H1 (cell line): Measurements from ENCODE around the gene PPP1R3G. TPM values are rescaled to one million over a fixed set of nuclear protein-coding genes. Genes with fewer than 3 reads are reported as not detected.

Source experiments
- CTCF ChIA-PET: fragments of 300-600 bp; sonication (Branson Sonifier 250); formaldehyde crosslinking; loops from one replicate; lab custom pipeline; 2021; ENCODE audit not compliant: partially characterized antibody; lab: Charles Lee
- POLR2A ChIA-PET: fragments of 300-600 bp; sonication (Branson Sonifier 250); formaldehyde crosslinking; loops from one replicate; lab custom pipeline; 2021; ENCODE audit warnings: inconsistent platforms; ENCODE audit not compliant: partially characterized antibody; lab: Charles Lee
- DNase-seq, 2 experiments: peaks; one replicate each; pipeline versions ENCODE4 v3.0.0 to v3.0.0-alpha.2; 2010 to 2022; ENCODE audit warnings: low spot score in 2 of 2, low read depth in 1 of 2, mixed read lengths in 1 of 2
- FAIRE-seq: peaks from 2 replicates; lab custom pipeline; 2011; peaks lifted over from hg19 to GRCh38; lab: Jason Lieb, UNC
- H2AFZ ChIP-seq: 2 replicates; pipeline ENCODE4 v1.8.1; 2012; ENCODE audit warnings: low read length, inconsistent platforms
- H2AK5ac ChIP-seq: 2 replicates; pipeline ENCODE4 v1.6.1; 2013; ENCODE audit warnings: low read depth, low read length
- H2BK120ac ChIP-seq: replicated peaks from 2 replicates; pipeline ENCODE3; 2013; ENCODE audit warnings: low read depth, low read length, inconsistent platforms
- H2BK12ac ChIP-seq: 2 replicates; pipeline ENCODE4 v1.6.1; 2013; ENCODE audit warnings: low read depth, low read length
- H2BK15ac ChIP-seq: 2 replicates; pipeline ENCODE4 v1.6.1; 2013; ENCODE audit warnings: low read length
- H2BK20ac ChIP-seq: 2 replicates; pipeline ENCODE4 v1.6.1; 2013; ENCODE audit warnings: low read length
- H2BK5ac ChIP-seq: 2 replicates; pipeline ENCODE4 v1.6.1; 2013; ENCODE audit warnings: low read depth, low read length
- H3K14ac ChIP-seq: 2 replicates; pipeline ENCODE4 v1.6.1; 2013; ENCODE audit warnings: inconsistent platforms; ENCODE audit not compliant: insufficient read length
- H3K18ac ChIP-seq: 2 replicates; pipeline ENCODE4 v1.6.1; 2013; ENCODE audit warnings: low read length; ENCODE audit errors: extremely low read depth
- H3K23ac ChIP-seq: 2 replicates; pipeline ENCODE4 v1.6.1; 2013; ENCODE audit warnings: inconsistent platforms; ENCODE audit not compliant: insufficient read length
- H3K23me2 ChIP-seq: 2 replicates; pipeline ENCODE4 v1.6.1; 2013; ENCODE audit warnings: low read depth, low read length
- H3K27ac ChIP-seq: 2 replicates; pipeline ENCODE4 v1.6.1; 2011; ENCODE audit warnings: low read depth, low read length, inconsistent platforms
- H3K27me3 ChIP-seq, 4 experiments: replicated peaks in 1 of 4; 1 replicate in 1 of 4; 2 replicates in 3 of 4; pipeline versions ENCODE4 v1.6.1 to v1.8.1; 2011 to 2013; ENCODE audit warnings: low read length in 3 of 4, mild to moderate bottlenecking in 3 of 4, inconsistent platforms in 2 of 4, mixed read lengths in 2 of 4, moderate library complexity in 1 of 4; ENCODE audit not compliant: control insufficient read depth in 3 of 4, insufficient read depth in 3 of 4; ENCODE audit errors: extremely low read depth in 1 of 4
- H3K36me3 ChIP-seq, 4 experiments: 2 replicates each; pipeline versions ENCODE4 v1.6.1 to v1.8.1; 2011 to 2013; ENCODE audit warnings: mild to moderate bottlenecking in 4 of 4, low read length in 3 of 4, moderate library complexity in 2 of 4, control low read depth in 1 of 4, inconsistent platforms in 1 of 4; ENCODE audit not compliant: insufficient read depth in 4 of 4, control insufficient read depth in 2 of 4
- H3K4ac ChIP-seq: replicated peaks from 2 replicates; pipeline ENCODE3; 2013; ENCODE audit warnings: low read length, low read depth, mixed read lengths, inconsistent platforms; ENCODE audit not compliant: insufficient read length
- H3K4me1 ChIP-seq, 4 experiments: replicated peaks in 1 of 4; 1 replicate in 1 of 4; 2 replicates in 3 of 4; pipeline versions ENCODE4 v1.6.1 to v1.8.1; 2011 to 2013; ENCODE audit warnings: low read length in 3 of 4, inconsistent platforms in 2 of 4, mixed read lengths in 1 of 4; ENCODE audit not compliant: insufficient read depth in 4 of 4, control insufficient read depth in 3 of 4
- H3K4me2 ChIP-seq, 2 experiments: 2 replicates each; pipeline versions ENCODE4 v1.6.1 to v1.8.1; 2011 to 2013; ENCODE audit warnings: low read depth in 2 of 2, low read length in 2 of 2, control low read depth in 1 of 2, inconsistent platforms in 1 of 2, mild to moderate bottlenecking in 1 of 2; ENCODE audit not compliant: insufficient read depth in 1 of 2
- H3K4me3 ChIP-seq, 4 experiments: fragments of 200-600, 300-600 bp in 1 of 4; sonication (generic), shearing (Covaris generic), sonication (Bioruptor Twin) in 1 of 4; 2 replicates each; pipeline versions ENCODE4 v1.5.1 to v1.8.1; 2011 to 2016; ENCODE audit warnings: low read length in 4 of 4, low read depth in 3 of 4, control low read depth in 2 of 4, inconsistent platforms in 2 of 4, mild to moderate bottlenecking in 2 of 4, mixed read lengths in 1 of 4, moderate library complexity in 1 of 4; ENCODE audit not compliant: insufficient read depth in 2 of 4; ENCODE audit errors: extremely low read depth in 1 of 4
- H3K56ac ChIP-seq: replicated peaks from 2 replicates; pipeline ENCODE3; 2013; ENCODE audit warnings: low read depth, mild to moderate bottlenecking, mixed read lengths, low read length, inconsistent platforms; ENCODE audit not compliant: insufficient read length
- H3K79me1 ChIP-seq: 2 replicates; pipeline ENCODE4 v1.6.1; 2013; ENCODE audit warnings: low read depth, low read length, control low read depth
- H3K79me2 ChIP-seq, 2 experiments: 2 replicates each; pipeline versions ENCODE4 v1.6.1 to v1.8.1; 2012 to 2013; ENCODE audit warnings: low read length in 2 of 2, mild to moderate bottlenecking in 2 of 2, inconsistent platforms in 1 of 2; ENCODE audit not compliant: insufficient read depth in 2 of 2, control insufficient read depth in 1 of 2
- H3K9ac ChIP-seq, 4 experiments: replicated peaks in 1 of 4; 1 replicate in 1 of 4; 2 replicates in 3 of 4; pipeline versions ENCODE4 v1.6.1 to v1.8.1; 2011 to 2013; ENCODE audit warnings: low read depth in 3 of 4, low read length in 3 of 4, control low read depth in 2 of 4, mild to moderate bottlenecking in 2 of 4, moderate library complexity in 2 of 4, inconsistent platforms in 1 of 4; ENCODE audit errors: extremely low read depth in 1 of 4
- H3K9me3 ChIP-seq, 2 experiments: 2 replicates each; pipeline versions ENCODE4 v1.6.1 to v1.8.1; 2012 to 2013; ENCODE audit warnings: mild to moderate bottlenecking in 2 of 2, moderate library complexity in 2 of 2, control low read depth in 1 of 2, inconsistent platforms in 1 of 2, low read depth in 1 of 2, low read length in 1 of 2, mixed read lengths in 1 of 2; ENCODE audit not compliant: insufficient read depth in 2 of 2
- H4K20me1 ChIP-seq, 2 experiments: replicated peaks in 1 of 2; 2 replicates each; pipeline versions ENCODE3 to v1.8.1; 2011 to 2013; ENCODE audit warnings: inconsistent platforms in 2 of 2, low read length in 2 of 2, mild to moderate bottlenecking in 1 of 2; ENCODE audit not compliant: insufficient read depth in 2 of 2, control insufficient read depth in 1 of 2
- H4K5ac ChIP-seq: 2 replicates; pipeline ENCODE4 v1.6.1; 2013; ENCODE audit warnings: low read length, low read depth, mixed read lengths, inconsistent platforms; ENCODE audit not compliant: insufficient read length
- H4K8ac ChIP-seq: 2 replicates; pipeline ENCODE4 v1.8.0; 2013; ENCODE audit warnings: mild to moderate bottlenecking, moderate library complexity, low read length, inconsistent platforms; ENCODE audit not compliant: insufficient read depth; ENCODE audit errors: extremely low read depth
- H4K91ac ChIP-seq: replicated peaks from 2 replicates; pipeline ENCODE3; 2013; ENCODE audit warnings: low read length, mixed read lengths, inconsistent platforms; ENCODE audit not compliant: insufficient read length
- CTBP2 ChIP-seq: IDR thresholded peaks from 2 replicates; pipeline ENCODE4 v1.7.0; 2011; ENCODE audit warnings: borderline replicate concordance, mild to moderate bottlenecking, moderate library complexity, mixed read lengths, low read length; ENCODE audit not compliant: insufficient read depth, insufficient read length
- EP300 ChIP-seq, 2 experiments: IDR thresholded peaks; 1 replicate in 1 of 2; 2 replicates in 1 of 2; pipeline ENCODE4 v1.6.1; 2011 to 2012; ENCODE audit warnings: low read depth in 2 of 2, low read length in 2 of 2, mild to moderate bottlenecking in 2 of 2, borderline replicate concordance in 1 of 2, inconsistent platforms in 1 of 2, moderate library complexity in 1 of 2
- RNF2 ChIP-seq: fragments of 200-900, 300-1000 bp; sonication (generic); IDR thresholded peaks from 2 replicates; pipeline ENCODE4 v1.7.1; 2016; ENCODE audit warnings: borderline replicate concordance, low read depth, mild to moderate bottlenecking, antibody characterized with exemption, low read length; ENCODE audit not compliant: poor library complexity, severe bottlenecking; ENCODE audit errors: missing control alignments
- SUZ12 ChIP-seq: fragments of 200-600 bp; sonication (generic); IDR thresholded peaks from 2 replicates; pipeline ENCODE4 v1.6.1; 2012; ENCODE audit warnings: mild to moderate bottlenecking, inconsistent platforms, low read length, moderate library complexity, mixed read lengths
- WGBS, 2 experiments: shearing (Covaris generic) in 1 of 2; methylation state at CpG; one replicate each; pipeline versions ENCODE4 v1.1.6 to v1.1.7; 2013 to 2015; ENCODE audit warnings: low lambda C conversion rate in 2 of 2, mixed read lengths in 2 of 2, inconsistent platforms in 1 of 2, low coverage in 1 of 2, missing lambda C conversion rate in 1 of 2; ENCODE audit not compliant: insufficient replicate concordance in 2 of 2, insufficient coverage in 1 of 2, insufficient read length in 1 of 2; ENCODE audit errors: extremely low coverage in 1 of 2, missing lambda C conversion rate in 1 of 2; 5-methylcytosine and 5-hydroxymethylcytosine counted together
- polyA plus RNA-seq, 7 experiments: library from polyadenylated mRNA; depleted of rRNA in 3 of 7; stranded (reverse) in 5 of 7; unstranded in 2 of 7; fragments of >200 nt in 5 of 7; fragments of 200-250 nt in 2 of 7; gene quantifications; 1 replicate in 5 of 7; 2 replicates in 1 of 7; 4 replicates in 1 of 7; pipeline versions ENCODE4 v1.2.1 to v1.2.3, GENCODE V29; 2011 to 2013; ENCODE audit warnings: missing spikeins in 2 of 7, mixed read lengths in 2 of 7
- total RNA-seq: library from RNA; stranded (reverse); fragmentation: NEBNext Ultra II Directional; extraction: Animal tissue kit (Norgen Biotek cat#: 25700); gene quantifications from 2 replicates; pipeline ENCODE4 v1.2.1, GENCODE V29; 2021

Gene PPP1R3G
- total and polyA plus RNA-seq, 2 of the 8 experiments (the other 6 are each of a cell fraction or from before 2014, with no cell fraction given): 0.03 to 0.09 TPM

GRCh38 chr6:5120011-5120410 is 34.9 kb downstream of the PPP1R3G start:
- Histone ChIP-seq H4K5ac (no peak overlapping the region), H4K20me1 (peaks cover 2 to 12% of the 10 kb centered on the region in 2 experiments), H2AFZ (no peak overlapping the region), H4K8ac (no peak overlapping the region), H2BK15ac (no peak overlapping the region), H2BK5ac (no peak overlapping the region), H3K18ac (no peak overlapping the region), H3K36me3 (no peaks in the 10 kb centered on the region), H3K4me2 (no peak overlapping the region), H2BK12ac (no peak overlapping the region), H3K56ac (no peak overlapping the region), H3K4me3 (no peak overlapping the region), H3K4ac (no peak overlapping the region), H3K23ac (no peak overlapping the region), H2BK120ac (no peak overlapping the region), H4K91ac (no peak overlapping the region), H2AK5ac (no peak overlapping the region), H3K23me2 (no peaks in the 10 kb centered on the region; the same call in 1 of the 2 replicates), H2BK20ac (no peak overlapping the region), H3K9me3 (no peaks in the 10 kb centered on the region), H3K27ac (no peak overlapping the region), H3K9ac (no peak overlapping the region), H3K79me1 (no peaks in the 10 kb centered on the region; the same call in 1 of the 2 replicates), H3K79me2 (no peaks in the 10 kb centered on the region), H3K27me3 (no peaks in the 10 kb centered on the region), H3K14ac (no peak overlapping the region), H3K4me1 (no peaks in the 10 kb centered on the region)
- ChIA-PET CTCF (interaction anchor here (1.2 to 1.4 kb wide), 2 partner anchors 11 to 24 kb away, joined by 3 to 4 read pairs; no protein-coding TSS in a partner anchor), POLR2A (no interaction called here)
- no peak for TF ChIP-seq RNF2
- TF ChIP-seq CTBP2: no peak
- no peak for TF ChIP-seq SUZ12
- TF ChIP-seq EP300 (IDR thresholded peaks at IDR 0.05; ENCODE audit: borderline replicate concordance in 1 of 2, low read depth in 2 of 2, low read length in 2 of 2): no peak
- DNase-seq (no peak), FAIRE-seq (no peak)
- WGBS, 2 experiments: 91% methylated on average over 10 of the region's 10 CpGs; no CpG with 5 or more reads in 1 of the 2 experiments
